HCT116 (cell line): ENCODE results near the gene NDUFB6. TPM values are rescaled to one million over a fixed set of nuclear protein-coding genes. Genes with fewer than 3 reads are reported as not detected.

Experiments
- ATAC-seq: fragments of 200-7000 bp; cut with Tn5 transposase; 2 replicates; pipeline ENCODE4 v1.9.1; 2020; ENCODE audit warnings: mild to moderate bottlenecking, moderate library complexity
- BruUV-seq: library from RNA; stranded (reverse); fragments of 400-500 nt; replicated peaks from 2 replicates; lab custom pipeline; 2021; lab: Mats Ljungman, UMichigan
- CTCF ChIA-PET: fragments of 300-600 bp; sonication (Branson Sonifier 250); formaldehyde crosslinking; loops from one replicate; lab custom pipeline; 2021; ENCODE audit warnings: antibody characterized with exemption; lab: Charles Lee
- POLR2A ChIA-PET: fragments of 300-600, 350-600 bp; sonication (Branson Sonifier 250); formaldehyde crosslinking; loops from one replicate; lab custom pipeline; 2021; ENCODE audit warnings: antibody characterized with exemption; lab: Charles Lee
- RAD21 ChIA-PET, 2 experiments: fragments of 300-600 bp; sonication (Branson Sonifier 250); formaldehyde crosslinking; loops; one replicate each; lab custom pipeline; 2023; ENCODE audit warnings: low total read pairs in 2 of 2; ENCODE audit not compliant: uncharacterized antibody in 2 of 2, unreplicated experiment in 2 of 2, low non-redundant PET in 1 of 2; lab: Charles Lee
- DNase-seq: peaks from one replicate; pipeline ENCODE4 v3.0.0-alpha.2; 2010; ENCODE audit warnings: low read depth, low spot score
- H2AFZ ChIP-seq: fragments of 200-600 bp; shearing (Covaris generic), sonication (generic); 2 replicates; pipeline ENCODE4 v1.6.1; 2017; ENCODE audit warnings: low read depth, mixed run types, mixed read lengths, antibody characterized with exemption, low read length; ENCODE audit not compliant: poor library complexity, severe bottlenecking
- H3K27ac ChIP-seq: 2 replicates; pipeline ENCODE4 v1.5.1; 2012; ENCODE audit warnings: low read depth, low read length
- H3K27me3 ChIP-seq: fragments of 200-600 bp; sonication (generic); 2 replicates; pipeline ENCODE4 v1.6.1; 2016; ENCODE audit warnings: mixed run types, low read length, mixed read lengths; ENCODE audit not compliant: insufficient read depth
- H3K36me3 ChIP-seq, 2 experiments: fragments of 200-500 bp in 1 of 2; fragments of 200-600 bp in 1 of 2; sonication (Bioruptor generic) in 1 of 2; sonication (generic) in 1 of 2; 2 replicates each; pipeline versions ENCODE4 v1.5.1 to v1.6.1; 2014 to 2016; ENCODE audit warnings: low read length in 2 of 2, inconsistent platforms in 1 of 2, mixed read lengths in 1 of 2, mixed run types in 1 of 2; ENCODE audit not compliant: insufficient read depth in 2 of 2, control insufficient read depth in 1 of 2
- H3K4me1 ChIP-seq, 2 experiments: fragments of 200-600 bp in 1 of 2; sonication (generic) in 1 of 2; 2 replicates each; pipeline versions ENCODE4 v1.5.1 to v1.6.1; 2012 to 2017; ENCODE audit warnings: low read length in 2 of 2, inconsistent platforms in 1 of 2, mild to moderate bottlenecking in 1 of 2, mixed read lengths in 1 of 2, mixed run types in 1 of 2, moderate library complexity in 1 of 2; ENCODE audit not compliant: insufficient read depth in 2 of 2, control insufficient read depth in 1 of 2
- H3K4me2 ChIP-seq: fragments of 200-600 bp; sonication (generic); 2 replicates; pipeline ENCODE4 v1.6.1; 2017; ENCODE audit warnings: mixed run types, low read length, mixed read lengths
- H3K4me3 ChIP-seq, 2 experiments: fragments of 200-600 bp in 1 of 2; sonication (generic) in 1 of 2; replicated peaks in 1 of 2; 2 replicates each; pipeline ENCODE4 v1.5.1; 2011 to 2016; ENCODE audit warnings: low read length in 2 of 2, control low read depth in 1 of 2, low read depth in 1 of 2, mild to moderate bottlenecking in 1 of 2, mixed read lengths in 1 of 2, mixed run types in 1 of 2
- H3K79me2 ChIP-seq: fragments of 200-600 bp; sonication (generic); 2 replicates; pipeline ENCODE4 v1.6.1; 2017; ENCODE audit warnings: mild to moderate bottlenecking, mixed run types, low read length, moderate library complexity, mixed read lengths; ENCODE audit not compliant: insufficient read depth
- H3K9ac ChIP-seq: fragments of 200-600 bp; sonication (generic); 2 replicates; pipeline ENCODE4 v1.6.1; 2016; ENCODE audit warnings: low read length, mixed read lengths
- H3K9me2 ChIP-seq: fragments of 200-600 bp; sonication (generic), shearing (Covaris generic); 2 replicates; pipeline ENCODE4 v1.6.1; 2017; ENCODE audit warnings: mixed run types, mild to moderate bottlenecking, moderate library complexity; ENCODE audit not compliant: insufficient read depth
- H3K9me3 ChIP-seq, 2 experiments: fragments of 200-500 bp in 1 of 2; fragments of 200-600 bp in 1 of 2; sonication (Bioruptor generic) in 1 of 2; sonication (generic) in 1 of 2; 2 replicates each; pipeline ENCODE4 v1.6.1; 2014 to 2017; ENCODE audit warnings: low read length in 2 of 2, mixed read lengths in 2 of 2, inconsistent platforms in 1 of 2, low read depth in 1 of 2, mild to moderate bottlenecking in 1 of 2, mixed run types in 1 of 2, moderate library complexity in 1 of 2; ENCODE audit not compliant: control insufficient read depth in 1 of 2, insufficient read depth in 1 of 2
- H4K20me1 ChIP-seq: fragments of 200-600 bp; sonication (generic), shearing (Covaris generic); 2 replicates; pipeline ENCODE4 v1.6.1; 2017; ENCODE audit warnings: mixed run types, mild to moderate bottlenecking, moderate library complexity; ENCODE audit not compliant: insufficient read depth
- ATF3 ChIP-seq: IDR thresholded peaks from 2 replicates; pipeline ENCODE4 v1.6.1; 2012
- CBX3 ChIP-seq: IDR thresholded peaks from 2 replicates; pipeline ENCODE4 v1.6.1; 2012; ENCODE audit warnings: low read depth
- CEBPB ChIP-seq: IDR thresholded peaks from 2 replicates; pipeline ENCODE4 v1.6.1; 2012; ENCODE audit warnings: low read depth
- CTCF ChIP-seq, 3 experiments: fragments of 200-600 bp in 1 of 3; sonication (generic) in 1 of 3; IDR thresholded peaks in 2 of 3; conservative IDR thresholded peaks in 1 of 3; 2 replicates each; pipeline ENCODE4 v1.5.1; 2012 to 2017; ENCODE audit warnings: low read depth in 2 of 3, low read length in 2 of 3, antibody characterized with exemption in 1 of 3, borderline replicate concordance in 1 of 3, control low read depth in 1 of 3, mild to moderate bottlenecking in 1 of 3, mixed read lengths in 1 of 3, mixed run types in 1 of 3, moderate library complexity in 1 of 3; ENCODE audit not compliant: insufficient read depth in 1 of 3
- EGR1 ChIP-seq: IDR thresholded peaks from 2 replicates; pipeline ENCODE4 v1.6.1; 2012; ENCODE audit warnings: low read depth
- ELF1 ChIP-seq: IDR thresholded peaks from 2 replicates; pipeline ENCODE4 v1.6.1; 2012; ENCODE audit warnings: low read depth, borderline replicate concordance
- EZH2 ChIP-seq: fragments of 200-600 bp; sonication (generic); IDR thresholded peaks from 2 replicates; pipeline ENCODE4 v1.6.1; 2017; ENCODE audit warnings: antibody characterized with exemption, mixed run types
- EZH2phosphoT487 ChIP-seq: fragments of 200-600 bp; IDR thresholded peaks from 2 replicates; pipeline ENCODE4 v1.6.1; 2018; ENCODE audit warnings: antibody characterized with exemption, borderline replicate concordance
- FOSL1 ChIP-seq: IDR thresholded peaks from 2 replicates; pipeline ENCODE4 v1.6.1; 2012; ENCODE audit warnings: low read depth
- MAX ChIP-seq: IDR thresholded peaks from 2 replicates; pipeline ENCODE4 v1.6.1; 2012
- POLR2A ChIP-seq: IDR thresholded peaks from 2 replicates; pipeline ENCODE4 v1.7.0; 2011; ENCODE audit warnings: borderline replicate concordance; ENCODE audit not compliant: insufficient read depth, insufficient read length; ENCODE audit errors: extremely low read depth
- POLR2AphosphoS5 ChIP-seq: IDR thresholded peaks from 2 replicates; pipeline ENCODE4 v1.6.1; 2011; ENCODE audit warnings: mild to moderate bottlenecking, low read depth, low read length, moderate library complexity
- RAD21 ChIP-seq: IDR thresholded peaks from 2 replicates; pipeline ENCODE4 v1.6.1; 2012; ENCODE audit warnings: low read depth, mild to moderate bottlenecking
- SP1 ChIP-seq: IDR thresholded peaks from 2 replicates; pipeline ENCODE4 v1.6.1; 2012; ENCODE audit warnings: low read depth
- SRF ChIP-seq: IDR thresholded peaks from 2 replicates; pipeline ENCODE4 v1.6.1; 2012; ENCODE audit warnings: low read depth
- TCF7L2 ChIP-seq: IDR thresholded peaks from 2 replicates; pipeline ENCODE4 v1.7.0; 2011; ENCODE audit warnings: borderline replicate concordance, inconsistent platforms; ENCODE audit not compliant: insufficient read depth, insufficient read length; ENCODE audit errors: extremely low read depth
- YY1 ChIP-seq: IDR thresholded peaks from 2 replicates; pipeline ENCODE4 v1.6.1; 2011; ENCODE audit warnings: low read length, low read depth, moderate library complexity, mild to moderate bottlenecking; ENCODE audit not compliant: insufficient replicate concordance; ENCODE audit errors: extremely low read depth
- ZBTB33 ChIP-seq: IDR thresholded peaks from 2 replicates; pipeline ENCODE4 v1.6.1; 2011; ENCODE audit warnings: mild to moderate bottlenecking, low read length, moderate library complexity; ENCODE audit not compliant: insufficient replicate concordance; ENCODE audit errors: extremely low read depth
- ZFX ChIP-seq: fragments of 450-650 bp; IDR thresholded peaks from 2 replicates; pipeline ENCODE4 v1.6.1; 2017
- ZNF274 ChIP-seq: fragments of 200-500 bp; sonication (Bioruptor generic); IDR thresholded peaks from 2 replicates; pipeline ENCODE4 v1.6.1; 2014; ENCODE audit warnings: mild to moderate bottlenecking, low read depth, low read length, inconsistent platforms
- intact Hi-C: fragments of 100-400 bp; cut with micrococcal nuclease; formaldehyde crosslinking; loops from 2 replicates; pipeline ENCODE4 v1.10.0; 2022
- total RNA-seq: library from RNA; stranded (reverse); gene quantifications from one replicate; pipeline ENCODE4 v1.2.1, GENCODE V29; 2021; ENCODE audit not compliant: unreplicated experiment

The NDUFB6 gene
- total RNA-seq, 1 experiment from 2014 or later, result 68.9 TPM

GRCh38 chr9:32579706-32580331 lies 6.9 kb upstream of the NDUFB6 start:
- Histone ChIP-seq H3K36me3 (no peaks in the 10 kb centered on the region), H3K4me2 (no peak overlapping the region), H3K9me3 (no peaks in the 10 kb centered on the region), H3K9me2 (no peaks in the 10 kb centered on the region), H3K4me3 (no peak overlapping the region), H4K20me1 (no peaks in the 10 kb centered on the region), H3K9ac (no peak overlapping the region), H3K27ac (no peak overlapping the region), H3K79me2 (no peaks in the 10 kb centered on the region), H3K4me1 (no peaks in the 10 kb centered on the region), H3K27me3 (no peaks in the 10 kb centered on the region), H2AFZ (peak overlapping the region; percentile 81)
- DNase-seq (peak; percentile 48), ATAC-seq (peak; percentile 49; the same call in 1 of the 2 replicates)
- ChIA-PET POLR2A (interaction anchor here (1.1 to 3.7 kb wide), 2 partner anchors 195 to 200 kb away, joined by 10 to 24 read pairs; partner anchors contain the start of gene ACO1), RAD21 (interaction anchor here (3.4 to 4.0 kb wide), 2 partner anchors 201 kb away, joined by 33 to 38 read pairs; no protein-coding TSS in a partner anchor), CTCF (interaction anchor here (0.7 to 13.3 kb wide), 15 partner anchors 9 to 445 kb away, joined by 3 to 553 read pairs (median 5); partner anchors contain the start of genes ACO1, DNAJA1 and RIGI)
- intact Hi-C loops, result loop anchor here (1.0 to 10.0 kb wide), 4 partner anchors 123 to 645 kb away; no protein-coding TSS in a partner anchor
- BruUV-seq, result no TSS peak
- TF ChIP-seq CBX3 (no peak), ATF3 (no peak), ELF1 (no peak), EZH2 (no peak), CTCF (IDR thresholded peaks at IDR 0.05 in 2 of 3, conservative IDR thresholded peaks at IDR 0.05 in 1 of 3; ENCODE audit: borderline replicate concordance in 1 of 3, insufficient read depth in 1 of 3, low read depth in 2 of 3, low read length in 2 of 3) (peak; percentile 85 to 94 (median 91)), RAD21 (peak; percentile 83), TCF7L2 (no peak), YY1 (peak; percentile 33), POLR2A (no peak), ZFX (no peak), EZH2phosphoT487 (no peak), SP1 (no peak), POLR2AphosphoS5 (no peak), EGR1 (no peak), FOSL1 (no peak), ZBTB33 (no peak), CEBPB (no peak), SRF (no peak), MAX (no peak), ZNF274 (no peak)
